Liver (tissue), 3 donors: ENCODE results near the gene DRAM1.

ENCODE experiments used
- RAD21 ChIP-seq, 2 donors: IDR thresholded peaks; 2 replicates each; pipeline ENCODE4 v1.6.1; 2016; ENCODE audit warnings: antibody characterized with exemption in 2 of 2, mild to moderate bottlenecking in 2 of 2
- SP1 ChIP-seq: IDR thresholded peaks from 2 replicates; pipeline ENCODE4 v1.6.1; 2018; ENCODE audit warnings: antibody characterized with exemption, mild to moderate bottlenecking
- TAF1 ChIP-seq: conservative IDR thresholded peaks from 2 replicates; pipeline ENCODE4 v1.6.1; 2016; ENCODE audit warnings: antibody characterized with exemption, mild to moderate bottlenecking
- YY1 ChIP-seq: IDR thresholded peaks from 2 replicates; pipeline ENCODE4 v1.6.1; 2016; ENCODE audit warnings: antibody characterized with exemption, mild to moderate bottlenecking
- TF ChIP-seq, protein P1 (sequence below): fragments of 150-350 bp; IDR thresholded peaks from 2 replicates; pipeline ENCODE4 v1.5.1; 2017; ENCODE audit warnings: improper control_type of control experiment, low read depth, low read length; ENCODE audit not compliant: missing input control
- TF ChIP-seq, protein P2 (sequence below): IDR thresholded peaks from 2 replicates; pipeline ENCODE4 v1.6.1; 2016; ENCODE audit warnings: antibody characterized with exemption, mild to moderate bottlenecking
- TF ChIP-seq, protein P3 (sequence below): IDR thresholded peaks from 2 replicates; pipeline ENCODE4 v1.6.1; 2016; ENCODE audit warnings: antibody characterized with exemption
- donor health status: healthy.
- donor health status: healthy.

DNA sequence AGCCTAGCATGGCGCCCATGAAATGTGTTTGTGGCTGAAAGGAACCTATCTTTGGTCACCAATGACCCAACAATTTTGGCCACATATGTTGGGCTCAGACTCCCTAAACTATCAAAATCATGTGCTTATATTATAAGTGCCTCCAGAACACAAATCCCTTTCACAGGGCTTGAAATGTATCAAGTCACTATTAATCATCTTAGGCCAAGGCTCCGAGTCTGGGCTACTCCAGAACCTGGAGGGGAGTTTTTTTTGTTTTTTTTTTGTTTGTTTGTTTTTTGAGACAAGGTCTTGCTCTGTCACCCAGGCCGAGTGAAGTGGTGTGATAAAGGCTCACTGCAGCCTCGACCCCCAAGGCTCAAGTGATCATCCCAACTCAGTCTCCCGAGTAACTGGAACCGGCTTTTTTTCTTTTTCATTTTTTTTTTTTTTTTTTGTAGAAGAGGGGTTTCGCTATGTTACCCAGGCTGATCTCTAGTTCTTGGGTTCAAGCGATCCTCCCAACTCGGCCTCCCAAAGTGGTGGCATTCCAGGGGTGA, 989 bp upstream of the DRAM1 start:
- TF ChIP-seq, protein P1, sequence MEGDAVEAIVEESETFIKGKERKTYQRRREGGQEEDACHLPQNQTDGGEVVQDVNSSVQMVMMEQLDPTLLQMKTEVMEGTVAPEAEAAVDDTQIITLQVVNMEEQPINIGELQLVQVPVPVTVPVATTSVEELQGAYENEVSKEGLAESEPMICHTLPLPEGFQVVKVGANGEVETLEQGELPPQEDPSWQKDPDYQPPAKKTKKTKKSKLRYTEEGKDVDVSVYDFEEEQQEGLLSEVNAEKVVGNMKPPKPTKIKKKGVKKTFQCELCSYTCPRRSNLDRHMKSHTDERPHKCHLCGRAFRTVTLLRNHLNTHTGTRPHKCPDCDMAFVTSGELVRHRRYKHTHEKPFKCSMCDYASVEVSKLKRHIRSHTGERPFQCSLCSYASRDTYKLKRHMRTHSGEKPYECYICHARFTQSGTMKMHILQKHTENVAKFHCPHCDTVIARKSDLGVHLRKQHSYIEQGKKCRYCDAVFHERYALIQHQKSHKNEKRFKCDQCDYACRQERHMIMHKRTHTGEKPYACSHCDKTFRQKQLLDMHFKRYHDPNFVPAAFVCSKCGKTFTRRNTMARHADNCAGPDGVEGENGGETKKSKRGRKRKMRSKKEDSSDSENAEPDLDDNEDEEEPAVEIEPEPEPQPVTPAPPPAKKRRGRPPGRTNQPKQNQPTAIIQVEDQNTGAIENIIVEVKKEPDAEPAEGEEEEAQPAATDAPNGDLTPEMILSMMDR, result no peak
- TF ChIP-seq, protein P2, sequence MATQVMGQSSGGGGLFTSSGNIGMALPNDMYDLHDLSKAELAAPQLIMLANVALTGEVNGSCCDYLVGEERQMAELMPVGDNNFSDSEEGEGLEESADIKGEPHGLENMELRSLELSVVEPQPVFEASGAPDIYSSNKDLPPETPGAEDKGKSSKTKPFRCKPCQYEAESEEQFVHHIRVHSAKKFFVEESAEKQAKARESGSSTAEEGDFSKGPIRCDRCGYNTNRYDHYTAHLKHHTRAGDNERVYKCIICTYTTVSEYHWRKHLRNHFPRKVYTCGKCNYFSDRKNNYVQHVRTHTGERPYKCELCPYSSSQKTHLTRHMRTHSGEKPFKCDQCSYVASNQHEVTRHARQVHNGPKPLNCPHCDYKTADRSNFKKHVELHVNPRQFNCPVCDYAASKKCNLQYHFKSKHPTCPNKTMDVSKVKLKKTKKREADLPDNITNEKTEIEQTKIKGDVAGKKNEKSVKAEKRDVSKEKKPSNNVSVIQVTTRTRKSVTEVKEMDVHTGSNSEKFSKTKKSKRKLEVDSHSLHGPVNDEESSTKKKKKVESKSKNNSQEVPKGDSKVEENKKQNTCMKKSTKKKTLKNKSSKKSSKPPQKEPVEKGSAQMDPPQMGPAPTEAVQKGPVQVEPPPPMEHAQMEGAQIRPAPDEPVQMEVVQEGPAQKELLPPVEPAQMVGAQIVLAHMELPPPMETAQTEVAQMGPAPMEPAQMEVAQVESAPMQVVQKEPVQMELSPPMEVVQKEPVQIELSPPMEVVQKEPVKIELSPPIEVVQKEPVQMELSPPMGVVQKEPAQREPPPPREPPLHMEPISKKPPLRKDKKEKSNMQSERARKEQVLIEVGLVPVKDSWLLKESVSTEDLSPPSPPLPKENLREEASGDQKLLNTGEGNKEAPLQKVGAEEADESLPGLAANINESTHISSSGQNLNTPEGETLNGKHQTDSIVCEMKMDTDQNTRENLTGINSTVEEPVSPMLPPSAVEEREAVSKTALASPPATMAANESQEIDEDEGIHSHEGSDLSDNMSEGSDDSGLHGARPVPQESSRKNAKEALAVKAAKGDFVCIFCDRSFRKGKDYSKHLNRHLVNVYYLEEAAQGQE, result no peak
- TF ChIP-seq TAF1 (no peak), YY1 (no peak), SP1 (no peak), RAD21 (IDR thresholded peaks at IDR 0.05) (no peak)
- TF ChIP-seq, protein P3, sequence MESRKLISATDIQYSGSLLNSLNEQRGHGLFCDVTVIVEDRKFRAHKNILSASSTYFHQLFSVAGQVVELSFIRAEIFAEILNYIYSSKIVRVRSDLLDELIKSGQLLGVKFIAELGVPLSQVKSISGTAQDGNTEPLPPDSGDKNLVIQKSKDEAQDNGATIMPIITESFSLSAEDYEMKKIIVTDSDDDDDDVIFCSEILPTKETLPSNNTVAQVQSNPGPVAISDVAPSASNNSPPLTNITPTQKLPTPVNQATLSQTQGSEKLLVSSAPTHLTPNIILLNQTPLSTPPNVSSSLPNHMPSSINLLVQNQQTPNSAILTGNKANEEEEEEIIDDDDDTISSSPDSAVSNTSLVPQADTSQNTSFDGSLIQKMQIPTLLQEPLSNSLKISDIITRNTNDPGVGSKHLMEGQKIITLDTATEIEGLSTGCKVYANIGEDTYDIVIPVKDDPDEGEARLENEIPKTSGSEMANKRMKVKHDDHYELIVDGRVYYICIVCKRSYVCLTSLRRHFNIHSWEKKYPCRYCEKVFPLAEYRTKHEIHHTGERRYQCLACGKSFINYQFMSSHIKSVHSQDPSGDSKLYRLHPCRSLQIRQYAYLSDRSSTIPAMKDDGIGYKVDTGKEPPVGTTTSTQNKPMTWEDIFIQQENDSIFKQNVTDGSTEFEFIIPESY, result no peak
